ENCODE measurements around the gene AREL1. TPM values are rescaled to one million over a fixed set of nuclear protein-coding genes. Genes with fewer than 3 reads are reported as not detected.

The AREL1 gene
- total and polyA plus RNA-seq, 2 of the 8 experiments (the other 6 are each of a cell fraction or from before 2014, with no cell fraction given), result 31.4 to 49.1 TPM

DNA sequence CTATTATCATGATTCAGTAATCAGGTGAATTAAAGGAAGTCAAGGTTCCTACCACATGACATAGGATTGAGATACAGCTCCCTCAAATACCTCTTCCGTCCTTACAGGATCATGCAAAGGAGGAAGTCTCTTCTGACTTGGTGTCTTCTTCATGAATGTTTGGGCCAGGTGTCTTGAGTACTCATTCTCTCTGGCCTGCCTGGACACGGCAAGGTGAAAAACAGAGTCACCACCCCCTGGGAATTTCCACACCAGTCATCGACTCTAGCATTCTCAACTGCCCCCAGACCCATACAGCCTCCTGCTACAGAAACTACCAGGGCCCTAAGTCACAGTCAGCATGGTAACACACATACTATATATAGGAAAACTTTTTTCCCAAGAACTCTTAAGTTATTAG lies 55.9 kb downstream of the AREL1 start (continued):
- TF ChIP-seq, protein P1, sequence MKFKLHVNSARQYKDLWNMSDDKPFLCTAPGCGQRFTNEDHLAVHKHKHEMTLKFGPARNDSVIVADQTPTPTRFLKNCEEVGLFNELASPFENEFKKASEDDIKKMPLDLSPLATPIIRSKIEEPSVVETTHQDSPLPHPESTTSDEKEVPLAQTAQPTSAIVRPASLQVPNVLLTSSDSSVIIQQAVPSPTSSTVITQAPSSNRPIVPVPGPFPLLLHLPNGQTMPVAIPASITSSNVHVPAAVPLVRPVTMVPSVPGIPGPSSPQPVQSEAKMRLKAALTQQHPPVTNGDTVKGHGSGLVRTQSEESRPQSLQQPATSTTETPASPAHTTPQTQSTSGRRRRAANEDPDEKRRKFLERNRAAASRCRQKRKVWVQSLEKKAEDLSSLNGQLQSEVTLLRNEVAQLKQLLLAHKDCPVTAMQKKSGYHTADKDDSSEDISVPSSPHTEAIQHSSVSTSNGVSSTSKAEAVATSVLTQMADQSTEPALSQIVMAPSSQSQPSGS (IDR thresholded peaks at IDR 0.05; ENCODE audit: low read length), result no peak
- TF ChIP-seq HDAC6 (IDR thresholded peaks at IDR 0.05; ENCODE audit: low read depth, low read length), result no peak
- no peak for TF ChIP-seq EP300 (IDR thresholded peaks at IDR 0.05; ENCODE audit: borderline replicate concordance in 1 of 2, low read depth in 2 of 2, low read length in 2 of 2)
- TF ChIP-seq ATF3 (IDR thresholded peaks at IDR 0.05; ENCODE audit: insufficient read depth, low read depth, low read length), result no peak
- no peak for TF ChIP-seq SP2 (IDR thresholded peaks at IDR 0.05; ENCODE audit: low read length)
- no peak for TF ChIP-seq EGR1 (IDR thresholded peaks at IDR 0.05; ENCODE audit: borderline replicate concordance, low read depth, low read length)
